Measurements from ENCODE around the gene ZNF783.
A peak's percentile ranks its signal among the peaks of the same experiment; 100 is the strongest.
"Not testable (repeated sequence)": the region's sequence is repeated elsewhere in the genome, so short reads cannot be mapped to it uniquely, and the experiment has no call there.

ZNF783 gene

GRCh38 chr7:149261829-149262617 lies at the start of gene ZNF783:
Gene ZNF783, plus strand, starts transcription at chr7:149262196. Its CDS starts 138 bp downstream, at chr7:149262334.
- DNase-seq, result peak; percentile 77

GRCh38 chr7:149214020-149214720 lies 47.8 kb upstream of the ZNF783 start:
- no peak for DNase-seq

GRCh38 chr7:149216402-149216801 lies 45.6 kb upstream of the ZNF783 start:
- DNase-seq, result no peak

GRCh38 chr7:149217570-149217969 lies 44.4 kb upstream of the ZNF783 start:
- no peak for DNase-seq

- no peak for DNase-seq
Observed at GRCh38 chr7:149218469-149219420, 43.3 kb upstream of the ZNF783 start.

- no peak for DNase-seq
Observed at GRCh38 chr7:149220534-149220933, 41.5 kb upstream of the ZNF783 start.

- DNase-seq, result no peak
Observed at GRCh38 chr7:149223176-149223575, 38.8 kb upstream of the ZNF783 start.

GRCh38 chr7:149223761-149224160 lies 38.2 kb upstream of the ZNF783 start:
- DNase-seq, result no peak

GRCh38 chr7:149224352-149224751 lies 37.6 kb upstream of the ZNF783 start:
- DNase-seq, result no peak

- no peak for DNase-seq
Observed at GRCh38 chr7:149225106-149225505, 36.9 kb upstream of the ZNF783 start.

GRCh38 chr7:149225656-149226055 lies 36.3 kb upstream of the ZNF783 start:
- no peak for DNase-seq

- DNase-seq, result not testable (repeated sequence)
Observed at GRCh38 chr7:149226366-149226765, 35.6 kb upstream of the ZNF783 start.

GRCh38 chr7:149226840-149227494 lies 35.0 kb upstream of the ZNF783 start:
- DNase-seq, result no peak

GRCh38 chr7:149228831-149229471 lies 33.0 kb upstream of the ZNF783 start:
- DNase-seq, result no peak

- no peak for DNase-seq
Observed at GRCh38 chr7:149229526-149229925, 32.5 kb upstream of the ZNF783 start.

- DNase-seq, result no peak
Observed at GRCh38 chr7:149232362-149232761, 29.6 kb upstream of the ZNF783 start.

- not testable (repeated sequence) for DNase-seq
Observed at GRCh38 chr7:149233655-149234204, 28.3 kb upstream of the ZNF783 start.

- no peak for DNase-seq
Observed at GRCh38 chr7:149237502-149237901, 24.5 kb upstream of the ZNF783 start.

GRCh38 chr7:149238051-149238450 lies 23.9 kb upstream of the ZNF783 start:
- no peak for DNase-seq

- peak; percentile 88 for DNase-seq
Observed at GRCh38 chr7:149239345-149240143, 22.5 kb upstream of the ZNF783 start, which contains the start of gene ZNF212. Gene ZNF212, plus strand, starts transcription at chr7:149239651. Its CDS starts 128 bp downstream, at chr7:149239779.

- DNase-seq, result no peak
Observed at GRCh38 chr7:149240637-149241036, 21.4 kb upstream of the ZNF783 start.

Data from NCI-H1105 (cell line).